Duodenal mucosa (tissue), 2 donors: Measurements from ENCODE around the gene SCFD1.
"Not testable (repeated sequence)": the region's sequence is repeated elsewhere in the genome, so short reads cannot be mapped to it uniquely, and the experiment has no call there.

Experiments used
- H3K27ac ChIP-seq: one replicate; pipeline ENCODE4 v1.7.0; 2013; ENCODE audit warnings: low read depth, low read length
- H3K27me3 ChIP-seq, 2 donors: one replicate each; pipeline ENCODE4 v1.7.0; 2013; ENCODE audit warnings: low read length in 2 of 2, control low read depth in 1 of 2; ENCODE audit not compliant: insufficient read depth in 2 of 2, control insufficient read depth in 1 of 2
- H3K36me3 ChIP-seq, 2 donors: one replicate each; pipeline ENCODE4 v1.7.0; 2013; ENCODE audit warnings: low read length in 2 of 2, control low read depth in 1 of 2; ENCODE audit not compliant: insufficient read depth in 2 of 2, control insufficient read depth in 1 of 2
- H3K4me1 ChIP-seq, 2 donors: one replicate each; pipeline ENCODE4 v1.7.0; 2013; ENCODE audit warnings: low read length in 2 of 2, control low read depth in 1 of 2; ENCODE audit not compliant: insufficient read depth in 2 of 2, control insufficient read depth in 1 of 2
- H3K4me3 ChIP-seq, 2 donors: one replicate each; pipeline ENCODE4 v1.7.0; 2013; ENCODE audit warnings: low read length in 2 of 2, low read depth in 1 of 2
- H3K9ac ChIP-seq, 2 donors: one replicate each; pipeline ENCODE4 v1.7.0; 2013; ENCODE audit warnings: low read length in 2 of 2, low read depth in 1 of 2
- H3K9me3 ChIP-seq, 2 donors: one replicate each; pipeline ENCODE4 v1.7.0; 2013; ENCODE audit warnings: low read length in 2 of 2, control low read depth in 1 of 2; ENCODE audit not compliant: control insufficient read depth in 1 of 2

Gene SCFD1

GRCh38 chr14:30610787-30611343, 11.3 kb upstream of the SCFD1 start:
- Histone ChIP-seq H3K27me3 (no peaks in the 10 kb centered on the region), H3K27ac (no peak overlapping the region), H3K4me3 (no peak overlapping the region), H3K4me1 (peaks cover 0 to 17% of the 10 kb centered on the region in 2 donors), H3K9ac (no peak overlapping the region), H3K9me3 (no peaks in the 10 kb centered on the region), H3K36me3 (peaks cover 3 to 5% of the 10 kb centered on the region in 2 donors)

GRCh38 chr14:30614155-30614554, 8.0 kb upstream of the SCFD1 start:
- no peak overlapping the region for H3K4me3 ChIP-seq
- H3K36me3 ChIP-seq = peaks cover 3 to 9% of the 10 kb centered on the region in 2 donors
- no peak overlapping the region for H3K9ac ChIP-seq
- no peaks in the 10 kb centered on the region for H3K9me3 ChIP-seq
- H3K27me3 ChIP-seq = no peaks in the 10 kb centered on the region
- peaks cover 0 to 8% of the 10 kb centered on the region in 2 donors for H3K4me1 ChIP-seq
- H3K27ac ChIP-seq = no peak overlapping the region

GRCh38 chr14:30620178-30620577, 1.9 kb upstream of the SCFD1 start:
- no peaks in the 10 kb centered on the region for H3K9me3 ChIP-seq
- no peak overlapping the region for H3K27ac ChIP-seq
- H3K4me3 ChIP-seq = no peak overlapping the region
- H3K36me3 ChIP-seq = peaks cover 0 to 4% of the 10 kb centered on the region in 2 donors
- H3K4me1 ChIP-seq = peaks cover 18% of the 10 kb centered on the region in 2 donors
- no peaks in the 10 kb centered on the region for H3K27me3 ChIP-seq
- no peak overlapping the region for H3K9ac ChIP-seq

- H3K4me3 ChIP-seq = peak overlapping the region; percentile 81 to 97
Observed at GRCh38 chr14:30621354-30621939, 672 bp upstream of the SCFD1 start.

GRCh38 chr14:30623412-30624131, 1.5 kb downstream of the SCFD1 start:
- no peaks in the 10 kb centered on the region for H3K9me3 ChIP-seq
- no peak overlapping the region for H3K27ac ChIP-seq
- no peaks in the 10 kb centered on the region for H3K27me3 ChIP-seq
- H3K4me3 ChIP-seq = peak overlapping the region; percentile 81 to 97
- H3K36me3 ChIP-seq = no peaks in the 10 kb centered on the region
- peak overlapping the region in 1 of 2 donors; percentile 98 for H3K9ac ChIP-seq
- H3K4me1 ChIP-seq = peaks cover 18 to 22% of the 10 kb centered on the region in 2 donors

More at GRCh38 chr14:30621354-30621939, 672 bp upstream of the SCFD1 start:
- peaks cover 18 to 22% of the 10 kb centered on the region in 2 donors for H3K4me1 ChIP-seq
- H3K36me3 ChIP-seq = peaks cover 0 to under 1% of the 10 kb centered on the region in 2 donors
- peak overlapping the region; percentile 59 to 98 for H3K9ac ChIP-seq
- H3K27me3 ChIP-seq = no peaks in the 10 kb centered on the region
- H3K9me3 ChIP-seq = no peaks in the 10 kb centered on the region
- peak overlapping the region; percentile 79 for H3K27ac ChIP-seq

GRCh38 chr14:30624132-30624423, 2.0 kb downstream of the SCFD1 start:
- H3K4me3 ChIP-seq = peak overlapping the region in 1 of 2 donors; percentile 2
- no peaks in the 10 kb centered on the region for H3K36me3 ChIP-seq
- H3K27ac ChIP-seq = no peak overlapping the region
- H3K9ac ChIP-seq = no peak overlapping the region
- H3K27me3 ChIP-seq = no peaks in the 10 kb centered on the region
- H3K9me3 ChIP-seq = no peaks in the 10 kb centered on the region
- peaks cover 18 to 22% of the 10 kb centered on the region in 2 donors for H3K4me1 ChIP-seq

GRCh38 chr14:30625533-30625932, 3.4 kb downstream of the SCFD1 start:
- Histone ChIP-seq H3K27ac (no peak overlapping the region), H3K27me3 (no peaks in the 10 kb centered on the region), H3K9me3 (no peaks in the 10 kb centered on the region), H3K36me3 (no peaks in the 10 kb centered on the region), H3K4me1 (peaks cover 18 to 22% of the 10 kb centered on the region in 2 donors), H3K9ac (no peak overlapping the region), H3K4me3 (no peak overlapping the region)

GRCh38 chr14:30629432-30629831, 7.3 kb downstream of the SCFD1 start:
- H3K4me3 ChIP-seq, H3K9ac ChIP-seq, H3K27ac ChIP-seq, H3K9me3 ChIP-seq, H3K27me3 ChIP-seq, H3K4me1 ChIP-seq: not testable (repeated sequence)
- peaks cover 4 to 21% of the 10 kb centered on the region in 2 donors for H3K36me3 ChIP-seq

- H3K27me3 ChIP-seq = no peaks in the 10 kb centered on the region
- no peaks in the 10 kb centered on the region for H3K9me3 ChIP-seq
- H3K27ac ChIP-seq = no peak overlapping the region
- H3K9ac ChIP-seq = no peak overlapping the region
- H3K36me3 ChIP-seq = peaks cover 4 to 29% of the 10 kb centered on the region in 2 donors
- H3K4me1 ChIP-seq = peaks cover 0 to 4% of the 10 kb centered on the region in 2 donors
- H3K4me3 ChIP-seq = no peak overlapping the region
Observed at GRCh38 chr14:30630248-30630647, 8.1 kb downstream of the SCFD1 start.

GRCh38 chr14:30632730-30633129, 10.6 kb downstream of the SCFD1 start:
- no peaks in the 10 kb centered on the region for H3K4me1 ChIP-seq
- H3K27me3 ChIP-seq = no peaks in the 10 kb centered on the region
- peaks cover 7 to 43% of the 10 kb centered on the region in 2 donors for H3K36me3 ChIP-seq
- H3K27ac ChIP-seq = no peak overlapping the region
- H3K4me3 ChIP-seq = no peak overlapping the region
- H3K9ac ChIP-seq = no peak overlapping the region
- H3K9me3 ChIP-seq = no peaks in the 10 kb centered on the region
